Neutrophil (primary cell): ENCODE results near the gene BLZF1.
"Not testable (repeated sequence)": the region's sequence is repeated elsewhere in the genome, so short reads cannot be mapped to it uniquely, and the experiment has no call there.

Source experiments
- H3K27ac ChIP-seq: fragments of 200-600 bp; sonication (generic); 2 replicates; pipeline ENCODE4 v1.5.1; 2016; ENCODE audit warnings: mild to moderate bottlenecking, moderate library complexity
- H3K27me3 ChIP-seq: fragments of 200-600 bp; sonication (generic); 2 replicates; pipeline ENCODE4 v1.6.0; 2016; ENCODE audit warnings: mild to moderate bottlenecking
- H3K36me3 ChIP-seq: fragments of 200-600 bp; sonication (generic); 2 replicates; pipeline ENCODE4 v1.5.1; 2017
- H3K4me1 ChIP-seq, 2 experiments: fragments of 200-600 bp in 1 of 2; sonication (generic) in 1 of 2; 1 replicate in 1 of 2; 2 replicates in 1 of 2; pipeline versions ENCODE4 v1.5.1 to v1.6.1; 2013 to 2016; ENCODE audit warnings: low read depth in 1 of 2, low read length in 1 of 2, mild to moderate bottlenecking in 1 of 2, moderate library complexity in 1 of 2; ENCODE audit not compliant: control insufficient read depth in 1 of 2, insufficient read depth in 1 of 2
- H3K4me3 ChIP-seq, 2 experiments: fragments of 200-600 bp in 1 of 2; sonication (generic) in 1 of 2; 1 replicate in 1 of 2; 2 replicates in 1 of 2; pipeline ENCODE4 v1.5.1; 2013 to 2016; ENCODE audit warnings: low read depth in 1 of 2, low read length in 1 of 2, mild to moderate bottlenecking in 1 of 2, moderate library complexity in 1 of 2
- H3K9me3 ChIP-seq: fragments of 200-600 bp; sonication (generic); 2 replicates; pipeline ENCODE4 v1.5.1; 2016
- CTCF ChIP-seq: fragments of 200-600 bp; sonication (generic); IDR thresholded peaks from 2 replicates; pipeline ENCODE4 v1.5.1; 2016; ENCODE audit warnings: antibody characterized with exemption

Gene BLZF1

GRCh38 chr1:169326261-169326955 lies 41.6 kb upstream of the BLZF1 start:
- no peaks in the 10 kb centered on the region for H3K36me3 ChIP-seq
- H3K9me3 ChIP-seq = no peaks in the 10 kb centered on the region
- H3K4me3 ChIP-seq = no peak overlapping the region
- no peaks in the 10 kb centered on the region for H3K27me3 ChIP-seq
- H3K4me1 ChIP-seq = peaks cover 0 to 4% of the 10 kb centered on the region in 2 experiments
- TF ChIP-seq CTCF = no peak
- no peak overlapping the region for H3K27ac ChIP-seq

- no peaks in the 10 kb centered on the region for H3K9me3 ChIP-seq
- H3K4me1 ChIP-seq = peaks cover 0 to 4% of the 10 kb centered on the region in 2 experiments
- H3K27ac ChIP-seq = no peak overlapping the region
- H3K27me3 ChIP-seq = no peaks in the 10 kb centered on the region
- H3K36me3 ChIP-seq = no peaks in the 10 kb centered on the region
- TF ChIP-seq CTCF = no peak
- no peak overlapping the region for H3K4me3 ChIP-seq
These were observed 41.1 kb upstream of the BLZF1 start for GRCh38 chr1:169326956-169327268.

GRCh38 chr1:169327875-169328274 lies 40.1 kb upstream of the BLZF1 start:
- Histone ChIP-seq H3K27ac (no peak overlapping the region), H3K4me3 (no peak overlapping the region), H3K4me1 (peaks cover 0 to 4% of the 10 kb centered on the region in 2 experiments), H3K36me3 (no peaks in the 10 kb centered on the region), H3K9me3 (no peaks in the 10 kb centered on the region), H3K27me3 (no peaks in the 10 kb centered on the region)
- TF ChIP-seq CTCF = no peak

GRCh38 chr1:169329383-169329782 lies 38.6 kb upstream of the BLZF1 start:
- Histone ChIP-seq H3K4me3 (no peak overlapping the region), H3K36me3 (no peaks in the 10 kb centered on the region), H3K27me3 (no peaks in the 10 kb centered on the region), H3K9me3 (no peaks in the 10 kb centered on the region), H3K27ac (no peak overlapping the region), H3K4me1 (peaks cover 0 to 4% of the 10 kb centered on the region in 2 experiments)
- no peak for TF ChIP-seq CTCF

GRCh38 chr1:169330927-169331326 lies 37.1 kb upstream of the BLZF1 start:
- no peak for TF ChIP-seq CTCF

GRCh38 chr1:169334727-169335126 lies 33.3 kb upstream of the BLZF1 start:
- H3K36me3 ChIP-seq, H3K9me3 ChIP-seq, H3K27me3 ChIP-seq: not testable (repeated sequence)

More at GRCh38 chr1:169330927-169331326, 37.1 kb upstream of the BLZF1 start:
- H3K4me3 ChIP-seq = no peak overlapping the region
- no peaks in the 10 kb centered on the region for H3K36me3 ChIP-seq
- H3K4me1 ChIP-seq = peaks cover 0 to 4% of the 10 kb centered on the region in 2 experiments
- H3K27ac ChIP-seq = no peak overlapping the region
- no peaks in the 10 kb centered on the region for H3K9me3 ChIP-seq
- H3K27me3 ChIP-seq = no peaks in the 10 kb centered on the region

GRCh38 chr1:169336947-169337715 lies 30.9 kb upstream of the BLZF1 start:
- not testable (repeated sequence) for H3K9me3 ChIP-seq, H3K27ac ChIP-seq

More at GRCh38 chr1:169334727-169335126, 33.3 kb upstream of the BLZF1 start:
- H3K4me3 ChIP-seq, H3K27ac ChIP-seq, H3K4me1 ChIP-seq: not testable (repeated sequence)

More at GRCh38 chr1:169336947-169337715, 30.9 kb upstream of the BLZF1 start:
- not testable (repeated sequence) for H3K4me3 ChIP-seq, H3K4me1 ChIP-seq, H3K36me3 ChIP-seq, H3K27me3 ChIP-seq
